GM20431 (cell line): ENCODE data around the gene ARHGAP12.
"Not testable (repeated sequence)": the region's sequence is repeated elsewhere in the genome, so short reads cannot be mapped to it uniquely, and the experiment has no call there.

ENCODE experiments used
- in situ Hi-C: fragments of 300-500 bp; cut with MseI, MboI; formaldehyde crosslinking; loops from one replicate; pipeline ENCODE4 v1.15.0; 2020; ENCODE audit warnings: low sequenced_read_pairs; ENCODE audit not compliant: unreplicated experiment

The ARHGAP12 gene

DNA sequence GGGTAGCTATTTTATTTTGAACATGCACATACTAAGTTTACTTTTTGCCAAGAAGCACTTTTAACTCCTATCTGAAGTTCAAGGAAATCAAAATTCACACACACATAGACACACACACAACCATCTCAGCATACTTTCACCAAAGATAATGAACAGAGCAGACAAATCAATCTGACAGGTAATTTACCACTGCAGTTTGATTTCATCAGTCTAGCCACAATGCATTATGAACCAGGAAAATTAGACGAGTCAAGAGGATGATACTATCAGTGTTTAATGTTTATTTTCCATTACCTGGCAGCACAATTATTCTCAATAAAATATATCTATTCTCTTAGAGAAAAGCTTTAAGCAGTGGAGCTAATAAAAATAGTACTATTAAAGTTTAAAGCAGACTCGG lies 147.9 kb downstream of the ARHGAP12 start:
- in situ Hi-C loops, result loop anchor here (25.0 kb wide), 1 partner anchor 1018 kb away; no protein-coding TSS in a partner anchor

DNA sequence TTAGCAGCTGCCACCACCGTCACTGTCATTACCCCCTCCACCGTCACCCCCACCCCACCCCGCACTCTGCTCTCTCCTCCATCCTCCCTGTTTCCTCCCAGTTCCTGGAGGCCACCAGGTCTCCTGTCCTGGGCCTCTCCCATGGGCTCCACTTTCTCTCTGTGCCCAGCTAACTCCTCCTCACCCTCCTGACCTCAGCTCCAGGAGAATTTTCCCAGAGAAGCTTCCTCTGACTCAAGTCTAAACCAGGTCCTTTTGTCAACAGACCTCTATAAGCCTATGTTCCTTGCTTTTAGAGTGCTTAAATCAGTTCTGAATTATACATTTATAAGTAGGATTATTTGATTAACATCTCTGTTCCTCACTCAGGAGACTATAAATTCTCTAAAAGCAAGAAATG lies 150.0 kb downstream of the ARHGAP12 start:
- in situ Hi-C loops, result loop anchor here (25.0 kb wide), 1 partner anchor 1016 kb away; no protein-coding TSS in a partner anchor

DNA sequence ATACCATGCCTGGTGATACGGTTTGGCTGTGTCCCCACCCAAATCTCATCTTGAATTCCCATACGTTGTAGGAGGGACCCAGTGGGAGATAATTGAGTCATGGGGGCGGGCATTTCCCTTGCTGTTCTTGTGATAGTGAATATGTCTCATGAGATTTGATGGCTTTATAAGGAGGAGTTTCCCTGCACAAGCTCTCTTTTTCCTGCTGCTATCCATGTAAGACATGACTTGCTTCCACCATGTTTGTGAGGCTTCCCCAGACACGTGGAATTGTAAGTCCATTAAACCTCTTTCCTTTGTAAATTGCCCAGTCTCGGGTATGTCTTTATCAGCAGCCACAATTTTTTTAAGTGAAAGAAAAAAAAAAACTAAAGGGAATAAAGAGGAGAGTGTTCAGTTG lies 152.5 kb downstream of the ARHGAP12 start:
- in situ Hi-C loops, result loop anchor here (25.0 kb wide), 1 partner anchor 1014 kb away; no protein-coding TSS in a partner anchor

DNA sequence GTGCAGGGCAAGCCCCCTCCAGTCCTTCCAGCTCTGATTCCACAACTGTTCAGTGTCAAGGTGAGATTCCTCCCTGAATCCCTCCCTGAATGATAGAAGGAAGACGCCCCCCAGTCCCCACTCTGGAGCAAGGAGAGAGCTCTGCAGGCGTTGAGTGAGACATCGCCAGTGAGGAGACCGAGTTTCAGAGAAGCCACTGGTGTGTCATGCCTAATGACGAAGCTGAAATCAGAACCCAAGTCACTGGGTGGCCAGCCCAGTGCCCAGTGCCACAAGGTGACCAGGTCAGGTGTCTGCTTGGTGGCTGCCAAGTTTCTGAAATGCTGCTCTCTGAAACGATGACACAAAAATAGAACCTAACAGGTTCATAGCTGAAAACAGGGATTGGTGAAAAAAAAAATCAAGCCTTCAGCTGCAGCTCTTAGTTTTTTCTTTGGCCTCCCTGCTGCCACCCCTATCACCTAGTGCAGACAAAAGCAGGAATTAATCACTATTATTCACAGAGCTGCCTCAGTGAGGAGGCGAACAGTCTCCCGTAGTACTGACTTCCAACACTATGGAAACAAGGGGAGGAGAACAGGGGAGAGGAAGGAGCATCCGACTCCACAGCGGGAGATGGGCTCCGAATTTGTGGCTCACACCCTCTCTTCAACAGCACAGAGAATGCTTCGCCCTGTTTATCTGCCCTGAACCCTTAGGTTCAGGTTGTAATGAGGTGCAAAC lies 153.5 kb downstream of the ARHGAP12 start:
- in situ Hi-C loops, result loop anchor here (25.0 kb wide), 1 partner anchor 1013 kb away; no protein-coding TSS in a partner anchor

DNA sequence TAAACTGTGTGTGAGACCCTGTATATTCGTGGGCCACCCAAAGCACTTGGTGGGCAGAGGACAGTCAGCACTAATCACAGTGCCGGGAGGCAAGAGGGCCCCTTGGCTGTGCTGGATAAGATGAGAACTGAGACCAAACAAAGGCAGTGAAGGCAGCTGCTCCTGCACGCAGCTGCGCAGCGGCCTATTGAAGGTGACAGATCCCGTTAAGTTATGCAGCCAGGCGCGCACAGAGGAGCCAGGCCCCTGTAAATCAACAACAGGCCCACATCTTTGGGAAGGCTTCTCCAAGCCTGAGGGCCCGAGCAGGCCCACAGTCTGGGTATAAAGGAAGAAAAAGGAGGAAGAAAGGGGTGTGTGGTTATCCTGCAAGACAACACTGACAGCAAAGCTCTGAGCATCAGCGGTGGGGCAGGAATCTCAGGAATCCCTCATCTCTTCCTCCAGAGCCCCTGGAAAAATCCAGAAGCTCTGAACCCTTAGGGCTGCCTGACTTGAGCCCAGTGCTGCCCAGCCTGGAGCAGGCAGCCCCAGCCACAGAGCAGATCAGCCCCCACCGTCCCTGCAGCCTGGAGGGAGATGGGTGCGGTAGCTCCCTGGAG lies 154.2 kb downstream of the ARHGAP12 start:
- in situ Hi-C loops, result no loop called here

DNA sequence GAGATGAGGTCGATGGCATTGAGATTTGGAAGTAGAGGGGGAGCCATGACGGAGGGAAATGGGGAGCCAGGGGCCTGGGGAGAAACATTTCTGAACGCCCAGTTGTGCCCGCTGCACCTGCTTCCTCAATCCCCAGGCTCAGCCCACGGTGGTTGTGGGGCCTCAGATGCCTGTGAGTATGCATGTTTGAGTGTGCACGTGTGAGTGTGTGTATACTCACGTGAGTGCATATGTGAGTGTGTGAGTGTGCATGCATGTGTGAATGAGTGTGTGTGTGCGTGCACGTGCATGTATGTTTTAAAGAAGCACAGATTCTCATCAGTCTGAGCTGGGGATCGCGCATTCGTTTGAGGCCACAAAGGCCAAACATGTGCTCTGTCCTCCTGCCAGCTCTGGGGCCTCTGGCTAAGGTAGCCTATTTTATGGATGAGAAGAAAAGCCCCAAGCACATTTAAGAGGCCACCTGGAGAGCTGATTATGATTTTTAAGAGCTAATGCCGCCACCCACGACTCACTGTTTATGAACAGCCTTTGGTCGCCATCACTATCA lies 154.8 kb downstream of the ARHGAP12 start:
- in situ Hi-C loops, result no loop called here

DNA sequence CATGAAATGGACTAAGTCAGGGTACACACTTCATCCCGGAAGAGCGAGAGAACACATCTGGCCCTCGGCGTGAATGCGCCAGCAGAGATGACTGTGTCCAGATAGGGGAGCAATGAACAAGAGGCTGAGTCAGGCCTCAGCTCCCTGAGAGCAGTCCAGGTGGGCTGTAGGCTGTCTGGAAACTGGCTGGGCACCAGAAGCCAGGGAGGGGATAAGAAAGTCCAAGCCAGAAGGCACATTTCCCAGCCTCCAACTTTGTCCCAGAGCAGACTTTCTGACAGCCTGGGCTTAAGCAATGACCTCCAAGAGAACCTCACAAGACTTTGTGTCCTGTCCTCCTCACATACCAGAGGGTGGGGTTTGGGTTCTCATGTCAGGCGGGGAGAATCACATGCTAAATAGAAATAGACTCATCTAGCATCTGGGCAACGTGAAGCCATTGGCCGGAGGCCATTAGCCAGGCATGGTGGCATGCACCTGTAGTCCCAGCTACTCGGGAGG lies 157.2 kb downstream of the ARHGAP12 start:
- in situ Hi-C loops, result no loop called here

DNA sequence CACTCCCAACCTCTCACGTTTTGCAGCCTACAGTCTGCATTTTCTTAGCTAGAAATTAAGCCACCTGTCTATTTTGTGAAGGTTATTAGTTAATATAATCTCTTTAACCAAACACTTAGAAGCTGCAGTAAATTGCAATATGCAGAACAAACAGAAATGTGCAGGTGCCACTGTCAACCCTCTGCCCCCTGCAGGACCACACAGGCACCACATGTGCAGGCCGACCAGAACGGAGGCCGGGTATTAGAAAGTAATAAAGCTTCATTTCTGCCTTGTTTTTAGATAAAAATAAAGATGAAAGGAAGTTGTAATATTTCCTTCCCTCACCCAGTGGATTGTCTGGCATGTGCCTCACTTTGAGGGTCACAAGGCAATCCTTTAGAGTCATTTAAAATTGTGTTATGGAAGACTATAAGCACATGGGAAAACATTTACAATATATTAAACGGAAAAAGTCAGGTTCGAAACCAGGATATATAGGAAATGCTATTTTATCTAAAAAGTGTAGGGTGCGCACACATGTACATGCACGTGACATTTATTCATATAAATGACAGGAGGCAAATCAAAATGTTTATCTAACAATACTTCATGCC lies 158.2 kb downstream of the ARHGAP12 start:
- in situ Hi-C loops, result no loop called here

DNA sequence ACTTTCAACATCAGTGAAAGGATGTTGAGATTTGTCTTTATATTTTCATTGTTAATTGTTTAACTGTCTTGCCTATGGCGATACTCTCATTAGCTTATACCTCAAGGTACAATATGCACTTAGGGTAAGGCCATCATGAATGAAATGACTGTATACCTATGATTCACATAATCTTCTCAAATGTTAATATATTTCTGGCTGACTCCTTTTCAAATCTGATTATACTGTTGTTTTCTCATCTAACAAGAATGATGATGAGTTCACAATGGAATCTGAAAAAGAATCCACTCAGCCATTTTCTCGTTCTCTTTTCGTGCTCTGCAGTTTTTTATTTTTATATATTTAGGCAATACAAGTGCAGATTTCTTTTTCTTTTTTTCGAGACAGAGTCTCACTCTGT lies 159.1 kb downstream of the ARHGAP12 start:
- in situ Hi-C loops, result no loop called here

DNA sequence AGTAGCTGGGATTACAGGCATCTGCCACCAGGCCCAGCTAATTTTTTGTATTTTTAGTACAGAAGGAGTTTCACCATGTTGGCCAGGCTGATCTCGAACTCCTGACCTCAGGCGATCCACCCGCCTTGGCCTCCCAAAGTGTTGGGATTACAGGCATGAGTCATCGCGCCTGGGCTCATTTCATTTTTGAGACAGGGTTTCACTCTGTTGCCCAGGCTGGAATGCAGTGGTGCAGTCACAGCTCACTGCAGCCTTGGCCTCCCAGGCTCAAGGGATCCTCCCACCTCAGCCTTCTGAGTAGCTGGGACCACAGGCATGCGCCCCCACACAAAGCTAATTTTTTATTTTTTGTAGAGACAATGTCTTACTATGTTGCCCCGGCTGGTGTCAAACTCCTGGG lies 159.7 kb downstream of the ARHGAP12 start:
- in situ Hi-C loops, result not testable (repeated sequence)

DNA sequence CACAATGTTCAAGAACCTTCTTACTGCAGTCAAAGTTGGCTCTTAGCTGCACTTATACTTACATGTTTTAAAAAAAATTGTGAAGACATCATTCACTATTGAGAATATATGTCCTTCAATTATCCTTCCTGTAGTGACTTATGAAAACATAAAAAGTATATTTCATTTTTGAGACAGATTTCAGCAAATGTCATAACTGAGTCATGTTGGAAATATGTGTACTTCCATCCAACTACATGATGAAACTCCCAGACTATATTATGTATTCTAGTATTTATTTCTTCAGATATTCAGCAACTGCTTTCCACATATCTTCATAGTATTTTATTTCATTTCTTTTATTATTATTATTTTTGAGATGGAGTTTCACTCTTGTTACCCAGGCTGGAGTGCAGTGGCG lies 160.2 kb downstream of the ARHGAP12 start:
- in situ Hi-C loops, result no loop called here

DNA sequence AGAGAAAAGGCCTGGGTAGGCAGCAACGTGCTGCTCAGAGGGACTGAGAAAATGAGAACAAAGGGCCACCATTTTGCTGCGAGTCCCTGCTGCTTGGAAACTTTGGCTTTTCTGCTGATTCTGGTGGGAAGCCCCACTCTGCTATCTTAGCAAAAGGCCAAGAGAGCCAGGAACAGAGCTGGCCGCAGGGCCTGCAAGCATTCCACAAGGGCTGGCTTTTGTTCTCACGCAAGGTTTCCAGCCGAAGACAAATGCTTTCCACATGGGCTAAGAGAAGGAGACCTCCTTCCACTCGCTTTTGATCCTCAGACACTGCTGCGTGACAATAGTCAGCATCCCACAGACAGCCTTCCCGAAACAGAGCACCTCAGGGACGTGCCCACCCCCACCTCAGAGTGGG lies 163.1 kb downstream of the ARHGAP12 start:
- in situ Hi-C loops, result no loop called here

DNA sequence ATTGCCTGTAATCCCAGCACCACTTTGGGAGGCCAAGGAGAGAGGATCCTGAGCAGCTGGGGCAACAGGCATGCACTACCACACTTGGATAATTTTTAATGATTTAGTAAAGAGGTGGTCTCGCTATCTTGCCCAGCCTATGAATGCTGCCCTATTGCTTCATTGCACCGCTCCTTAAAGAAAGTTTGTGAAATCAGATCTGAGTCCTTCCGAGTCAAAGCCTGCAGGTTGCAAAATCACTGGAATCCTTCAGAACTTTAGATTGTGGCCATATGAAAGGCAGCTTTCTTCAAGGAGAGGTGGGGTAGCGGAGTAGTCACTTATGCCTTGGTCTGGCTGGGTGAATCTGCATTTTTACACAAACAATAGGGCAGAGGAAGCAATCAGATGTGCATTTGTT lies 166.3 kb downstream of the ARHGAP12 start:
- in situ Hi-C loops, result no loop called here

DNA sequence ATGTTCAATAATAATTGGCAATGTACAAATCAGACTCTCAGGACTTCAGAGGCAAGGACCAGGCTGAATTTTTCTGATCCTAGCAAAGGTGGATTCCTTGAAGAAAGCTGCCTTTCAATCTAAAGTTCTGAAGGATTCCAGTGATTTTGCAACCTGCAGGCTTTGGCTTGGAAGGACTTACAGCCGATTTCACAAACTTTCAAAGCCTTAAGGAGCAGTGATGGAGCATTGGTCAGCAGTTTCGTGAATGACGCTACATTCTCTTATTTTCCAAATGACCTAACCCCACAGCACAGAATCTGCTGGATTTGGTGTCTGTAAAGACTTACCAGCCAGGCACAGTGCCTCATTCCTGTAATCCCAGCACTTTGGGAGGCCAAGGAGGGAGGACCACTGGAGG lies 167.5 kb downstream of the ARHGAP12 start:
- in situ Hi-C loops, result no loop called here

DNA sequence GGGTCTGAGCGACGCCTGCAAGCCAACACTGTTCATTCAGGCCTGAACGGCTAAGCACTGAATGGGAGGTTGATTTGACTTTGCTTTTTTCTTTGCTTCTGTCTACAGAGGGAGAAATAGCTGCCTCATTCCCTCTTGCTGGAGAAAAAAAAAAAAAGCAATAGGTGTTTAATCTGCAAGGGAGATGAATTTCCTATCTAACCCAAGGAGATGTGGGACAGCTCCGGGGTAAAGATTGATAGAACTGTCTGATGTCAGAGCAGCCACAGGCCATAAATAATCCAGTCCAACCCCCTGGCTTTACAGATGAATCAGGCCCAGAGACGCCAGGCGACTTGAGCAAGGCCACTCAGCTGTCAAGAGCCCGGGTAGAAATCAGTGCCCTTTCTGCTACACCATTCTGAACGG lies 168.0 kb downstream of the ARHGAP12 start:
- in situ Hi-C loops, result no loop called here

DNA sequence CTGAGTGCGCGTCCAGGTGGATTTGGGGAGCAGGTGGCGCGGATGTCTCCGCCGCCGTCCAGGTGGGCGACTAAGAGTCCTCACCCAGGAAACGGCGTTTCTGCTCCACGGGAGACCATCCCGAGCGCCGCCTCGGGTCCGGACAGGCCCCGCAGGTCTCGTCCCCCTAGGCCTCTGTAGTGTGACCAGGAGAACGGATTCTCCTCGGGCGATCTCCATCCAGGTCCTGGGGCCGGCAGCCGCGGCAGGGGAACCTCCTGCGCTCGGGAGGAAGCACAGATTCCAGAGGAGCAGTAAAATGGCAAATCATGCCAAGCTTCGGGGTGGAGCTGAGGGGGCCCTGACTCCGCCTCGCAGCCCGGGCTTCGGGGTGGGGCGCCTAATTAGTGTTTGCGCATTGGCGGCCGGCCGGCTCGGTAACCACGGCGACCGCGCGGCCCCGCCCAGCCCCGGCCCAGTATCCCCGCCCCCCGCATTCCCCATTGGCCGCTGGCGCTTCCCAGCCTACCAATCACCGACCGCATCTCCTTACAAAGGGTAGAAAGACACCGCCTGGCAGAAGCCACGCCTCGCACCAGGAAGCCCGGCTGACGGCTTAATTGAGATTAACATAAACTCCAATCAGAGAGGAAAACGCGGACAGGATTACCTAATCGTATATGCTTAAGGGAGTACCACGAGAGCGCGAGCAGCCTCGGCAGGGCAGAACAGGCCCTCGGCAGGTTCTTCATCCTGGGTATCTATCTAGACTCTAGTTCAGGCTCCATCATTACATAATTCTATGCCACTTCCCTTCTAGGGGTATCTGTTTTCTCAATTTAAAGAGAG lies 168.6 kb downstream of the ARHGAP12 start:
- in situ Hi-C loops, result no loop called here

DNA sequence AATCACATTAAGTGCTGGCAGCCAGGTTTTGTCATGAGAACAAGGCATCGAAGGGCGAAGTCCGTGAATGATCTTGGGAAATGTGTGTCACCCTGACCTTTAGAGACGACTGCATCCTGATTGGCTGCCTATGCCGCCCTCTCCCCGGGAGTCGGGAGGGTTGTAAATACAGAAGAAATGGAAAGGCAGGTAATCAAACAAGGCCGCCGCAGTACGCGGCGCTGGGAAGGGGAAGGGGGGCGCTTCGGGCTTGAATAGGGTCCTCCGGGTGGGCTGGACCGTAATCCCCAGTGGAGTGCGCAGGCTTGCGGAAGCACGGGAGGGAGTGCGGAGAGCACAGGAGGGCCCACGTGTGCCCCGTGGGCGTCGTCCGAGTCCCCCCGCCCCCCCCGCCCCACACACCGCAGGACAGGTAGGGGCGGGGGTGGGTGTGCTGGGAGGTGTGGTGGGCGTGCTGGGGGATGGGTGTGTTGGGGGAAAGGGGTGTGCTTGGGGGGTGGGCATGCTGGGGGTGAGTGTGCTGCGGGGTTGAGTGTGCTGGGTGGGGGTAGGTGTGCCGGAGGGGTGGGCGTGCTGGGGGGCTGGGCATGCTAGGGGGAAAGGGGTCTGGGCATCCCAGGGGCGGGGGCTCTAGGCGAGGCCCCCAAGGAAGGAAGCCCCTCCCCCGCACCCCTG lies 169.4 kb downstream of the ARHGAP12 start:
- in situ Hi-C loops, result no loop called here

DNA sequence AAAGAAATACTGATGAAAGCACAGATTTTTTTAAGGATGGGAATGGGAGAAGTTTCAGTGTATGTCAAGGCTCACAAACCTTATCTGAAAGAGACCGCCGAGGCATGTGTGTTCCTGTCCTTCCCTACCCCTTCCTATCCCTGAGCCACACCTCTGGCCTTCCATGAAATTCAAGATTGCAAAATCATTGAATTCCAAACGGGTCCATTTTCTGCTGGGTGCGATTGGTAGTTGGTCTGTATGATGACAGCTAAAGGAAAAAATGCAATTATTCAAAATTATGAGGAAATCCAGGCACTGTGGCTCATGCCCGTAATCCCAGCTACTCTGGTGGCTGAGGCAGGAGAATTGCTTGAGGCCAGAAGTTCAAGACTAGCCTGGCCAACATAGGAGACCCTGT lies 170.1 kb downstream of the ARHGAP12 start:
- in situ Hi-C loops, result no loop called here

DNA sequence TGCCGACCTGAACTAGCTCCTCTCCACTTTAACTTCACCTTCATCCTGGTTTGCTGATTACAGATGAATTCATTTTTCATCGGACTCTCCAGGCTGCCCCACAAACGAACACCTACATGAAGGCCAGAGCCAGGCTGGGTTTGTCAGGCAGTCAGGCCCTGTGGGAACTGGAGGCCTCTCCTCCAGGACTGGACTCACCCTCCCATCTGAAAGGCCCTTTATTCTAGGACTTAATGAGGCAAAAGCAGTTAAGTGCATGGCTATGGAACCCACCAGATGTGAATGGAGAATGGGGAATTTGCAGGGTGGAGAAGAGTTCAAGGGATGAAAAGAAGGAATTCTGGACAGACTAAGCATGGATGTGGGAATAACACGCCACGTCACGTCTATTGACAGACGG lies 170.8 kb downstream of the ARHGAP12 start:
- in situ Hi-C loops, result no loop called here
